Activated CD4-positive, alpha-beta T cell treated with anti-CD3 and anti-CD28 coated beads, Interleukin-10, Interleukin-2, amounts not matched to agents 100 ng/mL and 50 ng/mL, durations not matched to agents 16 hours and 8 hours (primary cell): ENCODE results near the gene MRPL50.

ENCODE experiments used
- DNase-seq: peaks from one replicate; pipeline ENCODE4 v3.0.0-alpha.2; 2020

The MRPL50 gene

DNA sequence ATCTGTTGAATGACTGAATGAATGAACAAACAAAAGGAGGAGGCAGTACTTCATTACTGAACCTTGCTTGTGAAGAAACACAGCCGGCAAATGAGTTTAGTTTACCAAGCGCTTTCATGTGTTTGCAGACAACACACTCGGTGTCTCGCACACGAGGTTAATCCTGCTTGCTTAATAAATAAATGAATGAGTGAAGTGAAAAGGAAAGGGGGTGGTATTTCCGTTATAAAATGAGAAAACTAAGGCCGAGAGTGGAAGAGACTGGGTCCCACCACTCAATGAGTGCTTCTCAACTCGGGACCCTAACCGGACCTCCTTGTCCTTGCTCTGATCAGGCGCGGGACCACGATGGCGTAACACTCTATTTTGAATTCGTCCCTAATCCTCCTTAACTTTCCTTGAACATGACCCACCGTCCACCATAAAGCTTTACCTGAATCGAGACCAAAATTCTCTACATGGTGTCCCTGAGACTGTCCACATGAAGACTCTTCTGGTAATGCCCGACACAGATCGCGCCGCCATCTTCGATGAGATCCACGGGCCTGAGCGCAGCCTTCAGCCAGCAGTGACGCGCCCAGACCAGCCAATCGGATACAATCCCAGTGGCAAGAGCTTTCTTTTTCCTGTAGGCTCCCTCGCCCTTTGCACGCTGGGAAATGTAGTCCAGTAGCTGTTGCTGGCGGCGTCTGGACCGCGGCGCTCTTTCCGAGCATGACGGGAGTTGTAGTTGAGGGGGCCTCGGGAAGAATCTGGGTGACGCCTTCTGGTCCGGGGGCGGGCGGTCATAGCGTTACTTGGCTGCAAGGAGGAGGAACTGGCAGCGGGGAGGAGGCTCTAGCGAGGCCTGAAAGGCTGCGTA, at the start of gene MRPL50, which contains the start of gene ZNF189:
TSS of gene MRPL50 (minus strand) at position 551 of the 862 bp plus-strand sequence. CDS start at position 525, 26 bp downstream.
TSS of gene ZNF189 (plus strand) at position 784 of the 862 bp plus-strand sequence. CDS start 306 bp downstream, outside the sequence.
- peak; percentile 99 for DNase-seq

DNA sequence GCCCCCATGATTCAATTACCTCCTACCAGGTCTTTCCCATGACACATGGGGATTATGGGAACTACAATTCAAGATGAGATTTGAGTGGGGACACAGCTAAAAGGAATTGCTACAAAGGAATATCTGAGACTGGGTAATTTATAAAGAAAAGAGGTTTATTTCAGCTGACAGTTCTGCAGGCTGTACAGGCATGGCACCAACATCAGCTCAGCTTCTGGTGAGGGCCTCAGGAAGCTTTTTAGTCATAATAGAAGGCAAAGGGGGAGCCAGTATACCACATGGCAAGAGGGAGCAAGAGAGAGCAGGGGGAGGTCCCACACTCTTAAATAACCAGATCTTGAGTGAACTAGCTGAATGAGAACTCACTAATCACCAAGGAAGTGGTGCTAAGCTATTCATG, 48.3 kb upstream of the MRPL50 start:
- DNase-seq = no peak

DNA sequence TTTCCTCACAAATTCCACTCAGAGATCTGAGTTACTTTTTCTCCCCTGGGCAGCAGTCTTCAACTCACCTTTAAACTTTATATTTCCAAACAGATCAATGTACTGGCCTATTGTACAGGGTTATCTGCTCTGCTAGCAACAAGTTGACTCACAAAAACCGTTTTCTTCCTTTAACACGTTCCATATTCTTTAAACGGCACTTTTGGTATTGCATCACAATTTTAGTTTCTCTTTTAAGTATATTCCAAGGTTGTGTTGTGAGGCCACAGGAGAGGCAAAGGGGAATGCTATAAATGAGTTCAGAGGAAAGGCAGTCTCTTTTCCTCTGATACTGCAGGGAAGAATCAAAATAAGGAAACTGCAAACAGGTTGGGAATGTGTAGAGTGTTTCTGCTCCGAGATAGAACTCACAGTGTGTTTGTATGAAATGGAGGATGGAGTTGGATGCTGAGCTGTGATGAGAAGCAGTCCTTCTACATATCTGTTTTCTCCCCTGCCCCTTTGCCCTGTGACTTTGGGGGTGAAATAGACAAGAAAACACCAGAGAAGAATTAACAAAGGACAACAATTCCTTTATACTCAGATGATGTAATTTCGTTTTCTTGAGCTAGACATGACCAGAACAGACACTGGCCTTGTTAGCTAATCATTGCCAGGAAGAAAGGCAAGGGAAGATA, 47.1 kb upstream of the MRPL50 start:
- DNase-seq = no peak

DNA sequence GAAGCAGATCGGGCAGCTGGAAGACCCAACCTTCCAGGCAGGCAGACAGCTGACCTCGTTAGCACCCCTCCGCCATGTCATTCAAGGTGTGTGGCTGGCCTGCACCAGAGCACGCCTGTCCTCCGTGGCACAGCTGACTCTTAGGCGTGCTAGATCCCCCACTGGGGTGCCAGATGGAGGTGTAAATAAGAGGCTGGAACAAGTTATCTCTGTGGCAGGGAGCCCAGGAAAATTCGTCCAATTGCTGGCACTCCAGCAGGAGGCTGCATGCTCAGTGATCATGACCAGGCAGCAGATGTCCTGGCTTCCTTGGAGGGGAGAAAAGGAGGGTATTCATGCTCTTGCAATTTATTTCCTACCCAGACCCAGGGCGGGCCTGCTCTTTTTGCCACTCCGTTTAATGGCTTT, 45.0 kb upstream of the MRPL50 start:
- no peak for DNase-seq

DNA sequence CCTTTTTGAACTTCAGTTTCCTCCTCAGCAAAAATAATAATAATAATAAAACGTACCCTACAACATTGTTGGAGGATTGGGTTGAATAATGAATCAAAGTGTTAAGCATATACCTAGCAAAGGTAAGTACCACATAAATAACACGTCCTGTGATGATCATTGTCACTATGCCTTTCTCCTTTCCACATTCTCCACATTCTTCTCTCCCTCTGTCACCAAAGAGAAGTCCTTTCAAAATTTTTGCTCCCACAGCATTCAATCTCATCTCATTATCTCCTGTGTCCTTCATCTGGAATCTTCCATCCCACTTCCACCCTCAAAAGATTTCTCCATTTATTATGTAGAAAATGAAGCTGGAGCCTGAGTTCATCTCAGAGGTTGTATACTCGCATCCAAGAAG, 44.3 kb upstream of the MRPL50 start:
- DNase-seq = no peak

DNA sequence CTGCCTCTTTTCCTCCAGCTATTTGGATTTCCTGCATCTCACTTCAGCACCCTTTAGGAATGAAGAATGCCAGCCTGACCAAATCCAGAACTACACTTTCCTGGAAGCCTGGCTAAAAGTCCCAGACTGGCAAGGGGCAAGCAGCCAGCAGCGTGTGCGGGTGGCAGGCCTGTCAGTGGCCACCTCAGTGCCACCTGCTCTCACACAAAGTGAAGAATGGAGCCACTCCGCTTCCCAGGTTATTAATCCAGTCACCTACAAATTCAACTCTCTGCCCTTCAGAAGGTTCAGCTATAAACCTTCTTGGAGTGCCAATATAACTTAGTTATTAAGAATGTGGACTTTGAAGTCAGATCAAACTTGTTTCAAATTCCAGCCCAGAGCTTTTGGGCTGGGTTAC, 43.9 kb upstream of the MRPL50 start:
- DNase-seq = no peak

DNA sequence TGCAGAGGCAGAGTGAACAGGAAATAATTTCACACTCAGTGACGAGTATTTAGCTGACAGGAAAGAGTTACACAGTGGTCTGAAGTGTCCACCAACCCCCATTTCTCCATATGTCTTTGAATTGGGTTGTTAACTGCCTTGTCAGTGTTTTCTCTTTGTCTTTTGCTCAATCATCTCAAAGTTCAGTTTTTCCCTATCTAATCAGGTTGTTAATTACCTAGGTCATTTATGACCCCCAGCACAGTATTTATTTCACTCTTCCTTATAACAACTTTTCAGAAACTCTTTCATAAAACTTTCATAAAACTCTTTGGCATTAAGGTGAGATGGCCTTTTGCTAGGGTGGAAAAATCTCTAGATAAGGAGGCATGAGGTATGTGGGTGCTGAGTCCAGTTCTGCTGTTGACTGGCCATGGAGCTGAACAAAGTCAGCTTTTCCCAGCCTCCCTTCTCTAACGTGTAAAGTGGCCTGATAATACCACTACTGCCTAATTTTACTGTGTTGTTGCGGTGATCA, 42.4 kb upstream of the MRPL50 start:
- DNase-seq = no peak

DNA sequence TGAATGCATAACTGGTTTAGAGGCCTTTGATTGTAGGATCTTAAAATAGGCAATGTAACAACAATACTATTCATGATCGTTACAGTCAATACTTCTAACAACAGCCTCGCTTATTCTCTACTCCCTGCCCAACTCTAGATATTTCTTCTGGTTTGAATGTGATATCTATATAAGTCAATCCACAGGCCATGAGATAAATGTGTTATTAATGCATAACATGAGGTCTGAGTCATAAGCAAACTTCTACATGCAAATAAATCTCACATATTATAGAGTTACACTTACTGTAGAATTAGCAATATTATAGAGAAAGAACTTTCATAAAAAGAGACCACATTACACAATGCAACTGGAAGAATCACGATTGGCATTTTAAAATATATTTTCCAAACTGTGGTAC, 40.1 kb upstream of the MRPL50 start:
- no peak for DNase-seq

DNA sequence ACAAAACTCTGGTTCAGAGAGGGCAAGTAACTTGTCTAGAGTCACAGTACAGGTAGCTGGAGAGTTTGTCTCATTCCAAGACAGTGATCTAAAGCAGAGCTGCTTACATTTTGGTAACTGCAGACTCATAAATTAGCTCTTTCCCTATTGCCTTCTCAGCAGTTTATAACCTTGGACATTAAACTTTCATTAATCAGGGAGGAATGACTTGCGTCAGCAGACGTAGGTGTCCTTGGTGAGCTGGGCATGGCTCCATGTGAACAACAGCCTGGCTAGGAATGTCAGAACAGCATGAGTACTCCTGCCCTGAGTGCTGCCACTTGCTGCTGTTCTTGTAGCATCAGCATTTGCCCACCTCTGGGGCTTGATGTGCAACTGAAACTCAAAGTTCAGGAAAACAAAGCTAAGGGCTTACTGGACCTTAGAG, 39.4 kb upstream of the MRPL50 start:
- no peak for DNase-seq

DNA sequence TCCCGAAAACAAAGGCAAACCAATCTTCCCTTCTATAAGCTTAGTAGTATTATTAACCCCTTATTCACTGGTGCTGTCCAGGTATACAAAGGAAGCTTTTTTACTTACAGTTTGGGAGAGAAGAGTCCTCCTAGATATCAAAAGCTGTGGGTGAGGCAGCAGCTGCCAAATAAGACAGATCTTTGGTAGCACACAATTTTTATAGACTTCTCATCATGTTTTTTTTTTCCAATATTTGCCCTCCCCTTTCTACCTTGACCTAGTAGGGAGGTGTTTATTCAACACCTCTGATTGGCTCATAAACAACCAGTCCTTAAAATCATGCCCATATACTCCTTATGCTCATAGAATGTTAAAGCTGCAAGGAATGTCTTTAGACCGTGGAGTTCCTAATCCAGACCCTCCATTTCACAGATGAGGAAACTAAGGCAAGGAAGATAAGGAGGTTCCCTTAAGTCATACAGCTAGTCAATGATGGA, 37.2 kb upstream of the MRPL50 start, which contains the start of gene ALDOB:
TSS of gene ALDOB (minus strand) at position 174 of the 479 bp plus-strand sequence. CDS start 4,887 bp downstream, outside the sequence.
- no peak for DNase-seq

DNA sequence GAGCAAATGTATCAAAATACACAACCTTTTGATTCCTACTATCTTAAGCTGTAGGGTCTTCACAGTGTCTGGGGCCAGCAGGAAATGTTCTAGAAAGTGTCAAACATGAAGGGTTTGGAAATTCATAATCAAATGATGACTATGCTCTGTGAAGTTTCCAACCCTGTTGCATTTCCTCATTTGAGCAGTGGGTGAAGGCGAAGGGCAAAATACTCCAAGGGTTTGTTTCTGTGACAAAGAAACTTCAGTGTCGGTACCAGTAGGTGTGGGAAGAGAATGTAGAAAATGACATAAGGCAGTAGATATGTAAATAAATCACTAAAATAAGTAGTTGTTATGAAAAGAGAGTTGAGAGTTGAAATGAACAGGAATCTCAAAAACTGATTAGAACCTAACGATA, 36.6 kb upstream of the MRPL50 start:
- no peak for DNase-seq

DNA sequence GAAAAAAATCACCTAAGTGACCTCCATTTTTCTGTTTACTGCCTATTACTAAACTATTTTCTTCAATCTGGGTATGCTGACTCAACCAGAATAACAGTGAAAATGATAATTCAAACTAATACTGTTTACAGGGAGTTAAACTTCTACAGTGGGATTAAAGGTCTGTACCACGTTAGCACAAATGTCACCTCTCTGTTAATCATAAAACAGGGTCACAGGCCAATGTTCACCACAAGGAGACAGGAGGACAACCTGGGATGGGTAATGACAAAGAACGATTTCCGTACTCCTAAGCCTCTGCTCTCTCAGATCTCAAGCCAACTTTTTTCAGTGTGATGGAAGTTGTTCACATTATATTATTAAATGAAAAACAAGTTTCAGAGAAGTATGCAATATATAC, 34.8 kb upstream of the MRPL50 start:
- no peak for DNase-seq

DNA sequence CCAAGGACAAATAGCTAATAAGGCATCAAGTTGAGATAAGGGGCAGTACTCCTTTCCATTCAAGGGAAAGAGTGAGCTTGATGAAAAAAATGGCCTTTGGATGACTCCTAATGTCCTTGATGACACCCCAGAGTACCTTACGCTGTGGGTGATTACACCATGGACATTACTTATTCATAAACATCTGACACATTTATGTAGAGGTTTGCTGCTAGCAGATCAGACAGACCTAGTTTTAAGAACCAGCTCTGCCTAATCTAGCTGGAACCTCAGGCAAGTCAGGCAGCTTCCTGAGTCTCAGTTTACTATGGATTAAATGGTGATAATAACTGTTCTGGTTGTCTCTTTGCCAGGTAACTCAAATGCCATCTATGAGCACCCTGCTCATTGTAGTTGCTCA, 34.3 kb upstream of the MRPL50 start:
- no peak for DNase-seq

DNA sequence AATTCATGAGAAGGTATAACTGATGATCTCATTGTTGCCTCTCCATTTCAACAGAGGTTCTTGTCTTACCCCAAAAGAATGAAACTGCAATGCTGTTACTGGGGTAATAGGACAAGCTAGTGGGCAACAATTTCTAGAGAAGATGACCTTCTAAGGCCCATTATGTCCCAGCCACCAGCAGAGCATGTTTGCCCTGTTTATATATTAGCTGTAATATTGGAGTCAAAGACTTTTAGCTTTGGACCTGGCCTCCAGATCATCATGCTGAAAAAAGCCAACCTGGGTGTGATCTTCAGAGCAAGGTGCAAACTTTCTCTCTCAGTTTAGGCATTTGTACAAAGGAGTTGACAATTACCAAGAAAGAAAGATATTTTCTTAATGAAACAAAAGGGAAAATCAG, 33.8 kb upstream of the MRPL50 start:
- no peak for DNase-seq

DNA sequence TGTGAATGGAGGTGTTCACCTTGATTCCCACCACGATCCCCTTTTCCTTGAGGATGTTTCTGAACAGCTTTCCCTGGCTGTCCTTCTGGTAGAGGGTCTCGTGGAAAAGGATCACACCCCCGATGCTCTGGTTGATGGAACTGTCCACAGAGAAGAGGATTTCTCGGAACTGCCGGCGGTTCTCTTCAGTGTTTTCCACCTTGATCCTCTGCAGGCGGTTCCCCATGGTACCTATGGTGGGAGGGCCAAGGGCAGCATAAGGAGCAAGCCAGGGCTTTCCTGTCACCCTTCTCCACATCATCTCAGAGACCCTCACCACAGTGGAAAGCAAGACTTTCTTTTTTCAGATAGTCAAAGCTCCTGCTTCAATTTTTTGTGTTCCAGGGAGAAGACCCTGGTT, 31.3 kb upstream of the MRPL50 start:
- no peak for DNase-seq

DNA sequence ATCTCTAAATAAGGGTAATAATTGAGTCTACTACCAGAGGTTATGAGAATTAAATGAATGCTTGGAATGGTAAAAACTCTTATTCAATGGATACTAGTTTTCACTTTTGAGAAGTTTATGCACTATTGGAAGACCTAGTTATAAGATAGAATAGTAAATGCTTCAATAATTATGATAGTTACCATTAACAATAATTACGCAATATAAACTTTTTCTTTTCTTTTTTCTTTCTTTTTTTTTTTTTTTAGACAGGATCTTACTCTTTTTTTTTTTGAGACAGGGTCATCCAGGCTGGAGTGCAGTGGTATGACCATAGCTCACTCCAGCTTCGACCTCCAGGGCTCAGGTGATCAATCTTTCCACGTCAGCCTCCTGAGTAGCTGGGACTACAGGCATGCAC, 30.5 kb upstream of the MRPL50 start:
- DNase-seq = no peak

DNA sequence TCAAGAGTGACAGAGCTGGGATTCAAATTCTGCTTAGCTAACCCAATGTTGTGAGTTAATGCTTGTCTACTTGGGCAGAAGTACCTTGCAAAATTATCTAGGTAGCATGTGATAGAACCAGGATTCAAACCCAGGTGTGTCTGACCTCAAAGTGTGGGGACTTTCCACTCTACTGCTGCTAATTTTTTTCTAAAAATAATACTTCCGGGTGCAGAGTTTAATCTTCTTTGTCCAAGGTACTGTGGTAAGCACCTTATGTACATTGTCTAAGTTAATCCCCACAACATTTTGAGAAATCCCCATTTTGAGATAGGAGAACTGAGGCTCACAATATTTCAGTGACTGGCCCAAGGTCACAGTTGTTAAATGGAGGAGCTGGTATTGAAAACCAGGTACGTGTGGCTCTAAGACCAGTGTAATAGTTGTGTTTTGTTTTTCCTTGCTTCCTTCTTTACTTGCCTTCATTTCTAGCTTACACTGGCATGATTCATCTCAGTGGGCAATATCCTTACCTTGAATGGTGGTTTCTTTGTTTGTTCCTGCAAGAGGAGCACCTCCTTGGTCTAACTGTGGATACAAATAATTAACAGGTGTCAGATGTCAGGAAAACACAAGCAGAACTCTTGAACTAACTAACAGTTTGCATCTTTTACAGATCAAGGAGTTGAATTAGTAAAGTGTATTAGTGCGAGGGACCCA, 29.7 kb upstream of the MRPL50 start:
- DNase-seq = no peak

DNA sequence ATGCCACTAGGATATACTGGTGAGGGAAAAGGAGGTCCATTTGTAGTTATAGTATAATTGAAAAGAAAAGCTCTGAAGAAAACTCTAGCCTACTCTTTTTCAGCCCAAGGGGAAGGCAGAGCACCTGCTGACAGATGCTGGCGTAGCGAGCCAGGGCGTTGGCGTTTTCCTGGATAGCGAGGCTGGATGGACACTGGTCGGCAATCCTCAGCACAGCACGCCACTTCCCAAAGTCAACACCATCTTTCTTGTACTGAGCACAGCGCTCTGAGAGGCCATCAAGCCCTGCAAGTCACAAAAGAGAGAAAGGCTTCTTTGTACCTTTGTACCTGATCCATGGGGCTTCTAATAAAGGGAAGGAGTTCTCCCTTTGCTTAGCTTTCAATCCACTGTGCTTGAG, 28.9 kb upstream of the MRPL50 start:
- no peak for DNase-seq

DNA sequence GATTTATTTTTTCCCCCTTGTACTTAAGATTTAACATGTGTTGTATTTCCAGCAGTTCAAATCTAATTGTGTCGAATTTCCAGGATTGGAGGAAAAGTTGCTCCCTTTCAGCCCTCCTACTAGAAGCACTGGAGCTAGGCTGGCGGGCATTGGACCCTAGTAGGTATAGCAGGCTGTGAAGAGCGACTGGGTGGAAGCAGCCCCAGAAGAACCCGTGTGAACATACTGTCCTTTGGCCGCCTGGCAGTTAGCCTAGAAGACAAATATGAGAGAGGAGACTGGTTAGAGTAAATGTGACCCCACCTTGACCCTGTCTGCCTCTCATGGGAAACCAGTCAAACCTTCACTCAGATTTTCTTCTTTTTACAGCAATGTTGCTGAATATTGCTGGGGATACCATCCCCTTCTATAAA, 23.2 kb upstream of the MRPL50 start:
- no peak for DNase-seq

DNA sequence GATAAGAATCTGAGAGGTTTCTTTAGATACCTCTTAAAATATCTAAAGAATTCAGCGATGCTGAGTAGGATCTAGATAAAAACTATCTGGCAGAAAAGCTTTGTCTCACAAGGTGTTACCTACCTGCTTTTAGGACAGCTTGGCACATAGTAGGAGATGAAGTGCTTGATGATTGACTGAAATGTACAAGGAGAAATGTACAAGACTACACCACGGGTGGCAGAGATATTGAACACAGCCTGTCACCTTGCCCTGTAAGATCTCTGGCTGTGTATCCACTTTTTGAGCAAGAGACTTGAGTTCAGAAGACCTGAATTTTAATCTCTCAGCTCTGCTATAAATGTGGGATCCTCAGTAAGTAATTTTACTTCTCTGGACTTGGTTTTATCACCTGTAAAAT, 21.4 kb upstream of the MRPL50 start:
- no peak for DNase-seq

DNA sequence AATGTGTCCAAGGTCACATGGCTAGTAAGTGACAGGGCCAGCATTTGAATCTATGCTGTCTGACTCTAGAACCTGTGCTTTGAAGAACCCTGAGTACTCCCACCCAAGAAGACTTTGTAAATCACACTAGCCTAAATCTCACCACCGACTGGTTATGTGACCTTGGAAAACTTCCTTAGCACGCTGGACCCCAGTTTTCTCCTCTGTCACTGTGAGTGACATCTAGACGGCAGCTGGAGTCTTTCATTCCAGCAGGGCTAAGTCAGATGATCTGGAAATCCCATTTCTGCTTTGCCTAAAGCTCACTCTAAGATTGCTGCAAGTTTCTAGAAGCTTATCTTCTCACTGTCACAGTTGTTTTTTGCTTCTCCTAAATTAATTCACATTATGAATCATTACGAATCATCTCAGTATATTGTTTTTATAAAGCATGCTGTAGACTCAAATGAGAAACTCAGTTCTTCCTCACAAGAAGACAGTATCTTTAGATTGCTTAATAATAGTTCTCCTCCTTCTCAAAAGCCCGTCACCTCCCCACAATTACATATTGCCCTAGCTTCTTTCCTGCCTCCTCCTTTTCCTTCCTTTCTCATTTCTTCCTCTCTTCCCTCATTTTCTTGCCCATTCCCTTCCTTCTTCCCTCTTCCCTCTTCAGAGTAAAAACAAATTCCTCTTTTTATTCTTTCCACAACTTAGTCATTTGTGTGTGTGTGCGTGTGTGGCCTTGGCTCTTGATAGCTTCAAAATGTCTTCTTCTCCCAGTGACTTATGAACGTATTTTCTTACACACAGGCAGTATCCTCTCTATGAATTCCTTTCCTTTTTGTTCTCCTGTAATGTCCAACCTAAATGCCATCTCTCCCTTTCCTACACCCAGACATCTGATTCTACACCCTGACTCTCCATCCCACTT, 20.4 kb upstream of the MRPL50 start:
- DNase-seq = no peak

DNA sequence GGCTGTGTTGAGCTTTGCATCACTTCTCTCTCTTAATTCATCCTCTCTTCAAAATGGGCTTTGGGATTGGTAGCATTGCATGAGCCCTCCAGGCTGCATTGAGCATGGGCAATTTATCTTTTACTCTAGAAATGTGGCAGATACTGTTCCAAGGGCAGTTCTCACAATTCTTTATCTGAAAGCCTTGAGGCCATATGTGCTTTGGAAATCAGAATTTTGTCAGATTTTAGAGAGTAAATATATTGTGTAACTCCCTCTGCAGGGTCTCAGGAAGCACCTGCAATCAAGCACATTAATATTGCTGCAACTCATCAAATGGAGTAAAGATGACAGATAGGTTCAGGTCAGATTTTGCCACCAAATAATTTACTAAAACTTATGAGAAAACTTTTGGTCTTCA, 19.6 kb upstream of the MRPL50 start:
- no peak for DNase-seq
